ENCODE data around the gene FGF3. TPM values are rescaled to one million over a fixed set of nuclear protein-coding genes. Genes with fewer than 3 reads are reported as not detected.

Gene FGF3
- total and polyA plus RNA-seq, 9 of the 15 experiments (the other 6 are each of a cell fraction or from before 2014, with no cell fraction given) = not detected

GRCh38 chr11:69815973-69816372 is 3.2 kb downstream of the FGF3 start:
- no peak overlapping the region for H3K9ac ChIP-seq (ENCODE audit: insufficient read depth in 1 of 2, low read depth in 2 of 2, low read length in 2 of 2)
- H2AFZ ChIP-seq (ENCODE audit: low read depth, low read length) = no peak overlapping the region
- H3K79me2 ChIP-seq (ENCODE audit: control insufficient read depth, insufficient read depth, low read length) = no peaks in the 10 kb centered on the region
- H4K20me1 ChIP-seq (replicated peaks; ENCODE audit: control insufficient read depth, insufficient read depth, low read length) = peaks cover 27% of the 10 kb centered on the region
- ChIA-PET POLR2A (interaction anchor here (0.6 kb wide), 1 partner anchor 73 kb away, joined by 3 read pairs; no protein-coding TSS in a partner anchor), CTCF (ENCODE audit: low intra/inter-chr PET ratio) (no interaction called here)
- H3K9me3 ChIP-seq (replicated peaks; ENCODE audit: control insufficient read depth, insufficient read depth, low read depth, low read length) = no peaks in the 10 kb centered on the region
- in situ Hi-C loops (cut with MboI) = no loop called here
- no peak for FAIRE-seq
- no peaks in the 10 kb centered on the region for H3K36me3 ChIP-seq (ENCODE audit: control insufficient read depth, insufficient read depth, low read length)
- WGBS (ENCODE audit: insufficient coverage, low coverage, missing lambda C conversion rate) = 3% methylated on average over 11 of the region's 13 CpGs
- BruUV-seq (replicated peaks) = no TSS peak
- no peak for DNase-seq (ENCODE audit: extremely low read depth in 1 of 4, low spot score in 3 of 4)
- H3K27ac ChIP-seq (ENCODE audit: extremely low read depth, low read depth, low read length) = no peak overlapping the region
- intact Hi-C loops (cut with micrococcal nuclease) = no loop called here
- peaks cover 18 to 57% of the 10 kb centered on the region in 2 experiments; a peak in 4 of 5 replicates for H3K27me3 ChIP-seq (ENCODE audit: control insufficient read depth in 2 of 2, insufficient read depth in 2 of 2, low read length in 2 of 2)
- peaks cover 0 to 22% of the 10 kb centered on the region in 2 experiments; a peak in 2 of 5 replicates for H3K4me1 ChIP-seq (replicated peaks in 1 of 2; ENCODE audit: control insufficient read depth in 2 of 2, insufficient read depth in 2 of 2, low read length in 2 of 2)
- H3K4me2 ChIP-seq (ENCODE audit: insufficient read depth, low read length) = no peak overlapping the region
- no peak for ATAC-seq
- no peak overlapping the region for H3K4me3 ChIP-seq
- no peaks in the 10 kb centered on the region for H3K9me1 ChIP-seq (ENCODE audit: control insufficient read depth, insufficient read depth, low read length)
- no peak for TF ChIP-seq COPS2 (conservative IDR thresholded peaks at IDR 0.05)
- no peak for TF ChIP-seq IRF2 (CRISPR knock-in tag; IDR thresholded peaks at IDR 0.05)
- no peak for TF ChIP-seq SRSF1 (IDR thresholded peaks at IDR 0.05; ENCODE audit: low read depth, low read length)
- no peak for TF ChIP-seq MCM7 (IDR thresholded peaks at IDR 0.05)
- no peak for TF ChIP-seq ZSCAN29 (IDR thresholded peaks at IDR 0.05)
- no peak for TF ChIP-seq REST (IDR thresholded peaks at IDR 0.05; ENCODE audit: borderline replicate concordance)
- TF ChIP-seq REST (CRISPR knock-in tag; IDR thresholded peaks at IDR 0.05; ENCODE audit: low read depth) = no peak
- no peak for TF ChIP-seq RREB1 (CRISPR knock-in tag; IDR thresholded peaks at IDR 0.05)
- no peak for TF ChIP-seq MAZ (CRISPR knock-in tag; conservative IDR thresholded peaks at IDR 0.05 in 1 of 2, IDR thresholded peaks at IDR 0.05 in 1 of 2)
- TF ChIP-seq FOXK2 (conservative IDR thresholded peaks at IDR 0.05 in 1 of 2, IDR thresholded peaks at IDR 0.05 in 1 of 2; ENCODE audit: low read depth in 2 of 2) = no peak

Data from K562 (cell line).